Erythroblast (primary cell): ENCODE measurements around the gene RNF213.

Source experiments
- GATA1 ChIP-seq: IDR thresholded peaks from 2 replicates; pipeline ENCODE4 v1.6.1; 2011; ENCODE audit warnings: low read depth, mild to moderate bottlenecking, control low read depth, low read length, moderate library complexity
- POLR2A ChIP-seq: IDR thresholded peaks from 2 replicates; pipeline ENCODE4 v1.6.1; 2011; ENCODE audit warnings: mild to moderate bottlenecking, low read length

DNA sequence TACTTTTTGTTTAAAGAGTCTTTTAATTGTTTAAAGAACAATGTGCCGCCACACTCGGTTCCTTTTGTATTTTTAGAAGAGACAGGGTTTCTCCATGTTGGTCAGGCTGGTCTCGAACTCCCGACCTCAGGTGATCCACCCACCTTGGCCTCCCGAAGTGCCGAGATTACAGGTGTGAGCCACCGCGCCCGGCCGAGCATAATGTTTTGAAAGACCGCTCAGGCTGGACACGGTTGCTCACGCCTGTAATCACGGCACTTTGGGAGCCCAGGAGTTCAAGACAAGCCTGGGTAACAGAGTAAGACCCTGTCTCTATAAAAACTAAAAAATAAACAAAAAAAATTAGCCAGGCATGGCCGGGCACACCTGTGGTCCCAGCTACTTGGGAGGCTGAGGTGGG lies 59.8 kb downstream of the RNF213 start:
- TF ChIP-seq POLR2A (no peak), GATA1 (no peak)
